HG02588 (cell line): Measurements from ENCODE around the gene GRIN3A.
"Not testable (repeated sequence)": the region's sequence is repeated elsewhere in the genome, so short reads cannot be mapped to it uniquely, and the experiment has no call there.

Experiments used
- ATAC-seq: cut with Tn5 transposase; IDR thresholded peaks from one replicate; pipeline ENCODE4 v1.9.1; 2021; ENCODE audit warnings: mild to moderate bottlenecking, moderate library complexity; ENCODE audit not compliant: unreplicated experiment

GRIN3A gene

DNA sequence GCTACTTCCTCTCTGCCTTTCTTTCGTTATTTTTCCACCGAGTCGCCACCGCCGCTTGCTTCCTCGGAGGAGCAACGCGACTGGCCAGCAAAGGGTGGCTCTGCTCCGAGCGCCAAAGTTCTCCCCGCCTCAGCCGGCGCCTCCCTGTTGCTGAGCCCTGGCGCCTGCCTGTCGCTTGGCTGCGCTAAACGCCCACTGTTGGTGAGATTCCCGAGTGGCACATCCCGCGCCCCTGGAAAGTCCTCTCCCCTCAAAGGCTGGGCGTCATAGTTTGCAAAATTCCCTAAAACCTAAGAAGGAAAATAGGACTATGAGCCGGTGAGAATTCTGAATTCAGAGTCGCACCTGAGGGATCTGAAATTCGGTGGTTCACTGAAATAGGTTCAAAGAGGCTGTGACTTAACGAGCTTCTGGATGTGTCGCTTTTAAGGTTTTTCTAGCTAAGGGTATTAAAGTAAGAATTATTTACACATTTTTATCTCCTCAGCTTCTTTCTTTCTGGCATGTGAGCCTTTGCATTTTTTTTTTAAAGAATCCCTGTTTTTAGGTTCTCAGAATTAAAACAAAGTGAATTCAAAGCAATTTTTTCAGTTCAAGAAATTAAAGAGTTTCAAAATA is at the start of gene GRIN3A:
Gene GRIN3A (minus strand): TSS at position 82 of the 618 bp plus-strand sequence. CDS start 668 bp downstream, outside the sequence.
- no peak for ATAC-seq

- ATAC-seq = no peak
Observed at GRCh38 chr9:101787891-101788290, 49.4 kb upstream of the GRIN3A start.

- no peak for ATAC-seq
Observed at GRCh38 chr9:101778332-101778731, 39.9 kb upstream of the GRIN3A start.

DNA sequence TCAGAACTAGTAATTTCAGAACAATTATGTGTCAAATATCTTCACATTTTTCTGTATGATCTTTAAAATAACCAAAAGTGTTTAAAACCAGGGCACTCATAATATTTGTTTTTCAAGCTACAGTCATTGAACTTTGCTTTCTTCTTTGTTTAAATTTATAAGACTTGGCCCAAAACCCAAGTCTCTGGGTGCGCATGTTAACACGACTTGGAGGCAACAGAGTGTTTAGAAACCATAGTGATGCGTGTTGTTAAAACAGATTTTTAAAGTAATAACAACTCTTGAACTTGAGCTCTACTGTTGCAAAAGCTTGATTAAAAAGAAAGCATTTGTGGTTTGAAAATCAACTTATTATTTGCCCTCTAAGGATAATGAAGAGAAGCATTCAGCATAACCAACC is 26.0 kb upstream of the GRIN3A start:
- ATAC-seq = no peak

DNA sequence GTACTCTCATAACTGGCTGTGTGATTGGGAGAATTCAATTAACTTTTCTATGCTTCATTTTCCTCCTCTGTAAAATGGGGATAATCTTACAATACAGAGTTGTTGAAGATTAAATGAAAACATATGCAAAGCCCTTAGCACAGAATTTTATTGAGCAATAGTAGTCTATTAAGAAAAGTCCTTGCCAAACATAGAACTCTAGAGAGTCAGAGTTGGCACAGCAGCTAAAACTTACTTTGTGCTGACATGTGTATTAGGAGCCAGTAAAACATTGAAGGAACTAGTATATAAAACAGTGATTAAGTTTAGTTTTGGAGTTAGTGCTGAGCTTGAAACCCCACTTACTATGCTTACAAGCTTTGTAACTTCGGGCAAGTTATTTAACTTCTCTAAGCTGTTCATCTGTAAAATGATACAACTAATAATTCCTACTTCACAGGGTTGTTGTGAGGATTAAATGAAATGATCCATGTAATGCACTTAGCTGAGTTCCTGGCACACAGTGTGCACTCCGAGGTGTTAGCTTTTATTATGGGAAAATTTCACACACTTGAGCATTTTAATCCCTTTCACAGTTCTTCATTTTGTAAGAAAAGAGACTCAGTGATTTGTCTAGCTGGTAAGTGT is 20.0 kb upstream of the GRIN3A start:
- no peak for ATAC-seq

DNA sequence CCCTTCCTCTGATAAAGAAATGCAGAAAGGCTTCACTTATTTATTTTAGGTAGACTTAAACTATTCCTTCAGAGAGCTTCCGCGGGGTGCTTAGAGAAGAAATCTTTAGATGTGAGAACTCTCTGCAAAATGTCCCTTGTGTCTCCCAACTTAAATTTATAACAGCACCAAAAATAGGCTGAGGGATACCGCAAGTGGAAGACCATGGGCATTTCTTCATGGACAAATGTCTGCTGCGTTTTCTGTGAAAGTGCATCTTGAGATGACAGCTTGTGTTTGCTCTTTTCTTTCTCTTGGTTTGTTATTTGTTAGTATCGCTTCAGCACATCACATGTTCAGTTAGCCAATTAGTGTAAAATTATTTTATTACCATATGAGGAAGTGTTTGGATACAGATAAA is 15.3 kb upstream of the GRIN3A start:
- ATAC-seq = no peak

DNA sequence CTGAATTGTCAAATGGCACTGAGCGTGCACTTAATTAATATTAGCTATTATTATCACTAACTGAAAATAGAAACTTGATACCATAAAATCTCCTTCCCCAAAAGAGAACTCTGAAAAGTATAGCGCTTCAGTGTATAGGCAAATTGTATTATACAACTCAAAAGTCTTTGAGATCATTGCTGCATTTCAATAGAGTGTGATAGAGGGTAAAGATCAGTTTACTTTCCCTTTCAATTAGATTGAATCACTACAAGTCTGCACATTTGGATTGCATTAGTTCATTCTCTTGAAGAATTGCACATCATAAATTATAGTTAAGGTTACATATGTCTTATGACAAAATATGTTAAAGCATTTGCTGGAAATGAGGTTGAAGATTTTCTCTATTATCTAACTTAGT is 13.4 kb upstream of the GRIN3A start:
- no peak for ATAC-seq

DNA sequence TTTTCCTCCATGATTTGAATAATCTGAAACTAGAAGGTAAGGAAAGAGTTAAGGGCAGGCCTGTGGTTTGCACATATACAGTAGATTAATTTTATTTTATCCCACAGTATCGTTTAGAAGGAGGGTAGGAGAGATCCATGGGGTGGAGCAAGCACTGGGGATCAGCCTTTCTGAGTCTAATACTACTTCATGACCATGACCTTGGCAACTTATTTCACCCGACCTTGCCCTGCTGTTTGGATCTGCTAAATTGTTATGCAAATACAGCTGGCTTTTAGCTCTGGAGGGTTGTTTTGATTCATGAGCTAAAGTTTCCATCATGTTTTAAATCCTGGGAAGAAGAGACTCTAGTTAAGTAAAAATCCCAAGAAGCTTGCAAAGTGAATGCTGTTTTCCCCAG is 864 bp upstream of the GRIN3A start:
- ATAC-seq = no peak

GRCh38 chr9:101737705-101738565 is 512 bp downstream of the GRIN3A start:
- ATAC-seq = no peak

DNA sequence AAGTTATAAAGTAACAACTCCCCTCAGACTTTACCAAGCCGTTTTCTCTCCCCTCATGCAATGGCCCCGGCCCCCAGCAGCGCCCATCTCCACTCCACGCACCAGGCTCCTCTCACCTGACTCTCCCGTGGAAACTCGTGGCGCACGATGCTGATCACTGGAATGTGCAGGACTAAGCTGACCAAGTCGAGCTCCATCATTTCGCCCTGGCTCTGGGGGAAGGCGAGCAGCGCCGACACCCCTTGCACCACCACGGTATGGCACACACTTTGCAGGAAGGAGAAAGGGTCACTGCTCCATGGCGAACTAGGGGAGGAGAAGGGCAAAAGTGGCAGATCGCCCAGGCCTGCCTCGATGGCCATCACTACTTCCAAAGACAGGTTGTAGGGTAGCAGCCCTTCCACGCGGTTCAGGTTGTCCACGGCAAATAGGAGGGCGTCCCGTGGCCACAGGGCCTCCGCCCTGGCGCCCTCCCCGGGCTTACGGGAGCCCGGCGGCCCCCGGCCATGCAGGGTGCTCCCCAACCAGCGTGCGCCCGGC is 1.2 kb downstream of the GRIN3A start:
- no peak for ATAC-seq

DNA sequence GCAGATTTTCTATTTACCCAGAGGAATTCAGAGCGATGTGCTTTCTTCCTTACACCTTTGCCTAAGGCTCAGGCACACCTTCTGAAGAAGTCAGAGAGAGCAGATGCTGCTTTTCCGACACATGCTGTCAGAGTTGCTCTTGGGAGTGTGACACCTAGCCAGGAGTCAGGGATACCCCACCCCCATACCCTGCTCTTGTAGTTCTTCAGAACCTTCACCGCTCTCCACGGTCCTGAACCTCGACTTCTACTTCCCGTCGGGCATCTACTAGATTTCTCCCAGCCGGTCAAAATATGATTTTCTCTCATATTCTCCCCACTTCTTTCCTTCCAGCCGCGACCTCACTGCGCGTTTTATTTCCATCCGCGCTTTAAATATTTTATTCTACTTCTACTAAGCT is 1.7 kb downstream of the GRIN3A start:
- ATAC-seq = no peak

GRCh38 chr9:101731429-101731828 is 7.0 kb downstream of the GRIN3A start:
- no peak for ATAC-seq

GRCh38 chr9:101727612-101728524 is 10.6 kb downstream of the GRIN3A start:
- peak; percentile 81 for ATAC-seq

GRCh38 chr9:101724271-101724670 is 14.2 kb downstream of the GRIN3A start:
- not testable (repeated sequence) for ATAC-seq

DNA sequence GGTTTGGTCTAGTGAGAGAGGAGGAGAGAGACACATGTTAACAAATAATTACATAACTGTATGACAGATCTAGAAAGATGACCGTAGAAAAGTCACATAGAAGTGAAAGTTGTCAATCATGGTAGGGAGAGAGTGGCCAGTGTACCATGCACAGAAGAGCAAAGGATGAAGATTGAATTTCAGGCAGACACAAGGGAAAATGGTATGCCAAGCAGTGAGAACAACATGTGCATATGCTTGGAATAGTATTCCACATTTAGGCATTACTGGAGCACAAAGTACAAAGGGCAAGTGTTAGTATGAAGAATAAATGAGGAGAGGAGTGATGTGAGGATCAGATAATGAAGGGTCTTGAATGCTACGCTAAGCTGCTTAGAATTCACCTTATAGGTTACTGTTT is 20.3 kb downstream of the GRIN3A start:
- no peak for ATAC-seq

DNA sequence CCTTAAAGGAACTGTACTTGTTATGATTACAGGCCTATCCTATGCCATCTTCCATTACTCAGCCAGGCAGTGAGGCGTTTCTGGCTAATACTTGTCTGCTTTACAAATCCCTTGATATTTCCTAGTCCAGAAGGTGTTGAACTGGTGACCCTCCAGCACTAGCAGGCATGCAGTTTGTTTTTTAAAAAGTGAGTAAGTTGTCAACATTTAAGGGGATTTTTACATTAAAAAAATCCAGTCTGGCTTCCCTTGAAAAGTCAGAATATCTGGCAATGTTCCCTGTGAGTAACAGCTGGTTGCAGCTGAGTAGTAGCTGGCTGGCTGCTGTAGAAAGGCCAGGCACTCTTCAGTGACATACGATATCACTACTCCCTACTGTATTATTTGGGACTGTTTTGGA is 21.8 kb downstream of the GRIN3A start:
- ATAC-seq = no peak

- peak; percentile 72 for ATAC-seq
Observed at GRCh38 chr9:101711330-101711941, 27.0 kb downstream of the GRIN3A start.

DNA sequence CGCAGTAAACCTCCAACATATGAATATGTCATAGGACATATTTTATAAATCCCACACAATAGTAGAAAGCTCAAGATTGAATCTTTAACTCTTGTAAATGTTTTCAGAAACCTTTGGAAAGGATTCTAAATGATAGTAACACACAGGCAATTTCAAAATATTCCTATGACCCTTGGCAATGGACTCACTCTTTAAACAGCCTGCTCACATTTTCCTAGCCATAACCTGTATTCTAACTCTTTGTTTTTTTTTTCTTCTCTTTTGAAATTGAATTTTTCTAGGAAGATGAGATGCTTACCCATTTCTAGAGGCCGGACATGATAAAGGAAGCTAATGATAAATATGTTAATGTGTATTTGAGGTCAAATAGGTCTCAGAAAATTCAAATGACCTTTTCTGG is 29.6 kb downstream of the GRIN3A start:
- no peak for ATAC-seq

- no peak for ATAC-seq
Observed at GRCh38 chr9:101707721-101708120, 30.7 kb downstream of the GRIN3A start.

GRCh38 chr9:101706997-101707396 is 31.4 kb downstream of the GRIN3A start:
- no peak for ATAC-seq
